GM12864 (cell line): Measurements from ENCODE around the gene PALMD.

Experiments
- DNase-seq: peaks from one replicate; pipeline ENCODE4 v3.0.0-alpha.2; 2011; ENCODE audit warnings: low read depth
- H3K4me3 ChIP-seq: 2 replicates; pipeline ENCODE4 v1.5.1; 2011; ENCODE audit warnings: mild to moderate bottlenecking, low read depth, low read length, control low read depth
- TF ChIP-seq, protein P1 (sequence below): IDR thresholded peaks from 2 replicates; pipeline ENCODE4 v1.5.1; 2011; ENCODE audit warnings: low read depth, mild to moderate bottlenecking, moderate library complexity, low read length, control low read depth, inconsistent platforms; ENCODE audit errors: missing control alignments

The PALMD gene

DNA sequence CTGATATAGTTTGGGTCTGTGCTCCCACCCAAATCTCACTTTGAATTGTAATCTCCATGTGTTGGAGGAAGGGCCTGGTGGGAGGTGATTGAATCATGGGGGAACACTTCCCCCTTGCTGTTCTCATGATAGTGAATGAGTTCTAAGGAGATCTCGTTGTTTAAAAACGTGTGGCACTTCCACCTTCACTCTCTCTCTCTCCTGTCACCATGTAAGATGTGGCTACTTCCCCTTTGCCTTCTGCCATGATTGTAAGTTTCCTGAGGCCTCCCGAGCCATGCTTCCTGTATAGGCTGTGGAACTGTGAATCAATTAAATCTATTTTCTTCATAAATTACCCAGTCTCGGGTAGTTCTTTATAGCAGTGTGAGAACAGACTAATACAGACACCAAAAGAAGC is 80.1 kb downstream of the PALMD start:
- no peak for DNase-seq
- TF ChIP-seq, protein P1, sequence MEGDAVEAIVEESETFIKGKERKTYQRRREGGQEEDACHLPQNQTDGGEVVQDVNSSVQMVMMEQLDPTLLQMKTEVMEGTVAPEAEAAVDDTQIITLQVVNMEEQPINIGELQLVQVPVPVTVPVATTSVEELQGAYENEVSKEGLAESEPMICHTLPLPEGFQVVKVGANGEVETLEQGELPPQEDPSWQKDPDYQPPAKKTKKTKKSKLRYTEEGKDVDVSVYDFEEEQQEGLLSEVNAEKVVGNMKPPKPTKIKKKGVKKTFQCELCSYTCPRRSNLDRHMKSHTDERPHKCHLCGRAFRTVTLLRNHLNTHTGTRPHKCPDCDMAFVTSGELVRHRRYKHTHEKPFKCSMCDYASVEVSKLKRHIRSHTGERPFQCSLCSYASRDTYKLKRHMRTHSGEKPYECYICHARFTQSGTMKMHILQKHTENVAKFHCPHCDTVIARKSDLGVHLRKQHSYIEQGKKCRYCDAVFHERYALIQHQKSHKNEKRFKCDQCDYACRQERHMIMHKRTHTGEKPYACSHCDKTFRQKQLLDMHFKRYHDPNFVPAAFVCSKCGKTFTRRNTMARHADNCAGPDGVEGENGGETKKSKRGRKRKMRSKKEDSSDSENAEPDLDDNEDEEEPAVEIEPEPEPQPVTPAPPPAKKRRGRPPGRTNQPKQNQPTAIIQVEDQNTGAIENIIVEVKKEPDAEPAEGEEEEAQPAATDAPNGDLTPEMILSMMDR = no peak
- no peak overlapping the region for H3K4me3 ChIP-seq

DNA sequence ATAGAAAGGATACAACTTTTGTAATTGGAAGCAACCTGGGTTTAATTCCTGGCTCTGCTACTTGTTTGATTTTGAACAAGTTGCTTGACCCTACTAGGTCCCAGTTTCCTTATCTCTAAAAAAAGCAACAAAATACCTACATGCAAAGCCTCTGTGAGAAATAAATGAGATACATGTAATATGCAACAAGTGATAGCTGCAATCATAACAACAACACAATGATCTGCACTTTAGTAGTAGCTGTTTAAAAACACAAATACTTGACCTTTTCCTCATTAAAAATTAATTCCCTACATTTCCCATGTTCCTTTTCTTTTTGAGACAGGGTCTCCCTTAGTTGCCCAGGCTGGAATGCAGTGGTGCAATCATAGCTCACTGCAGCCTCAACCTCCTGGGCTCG is 80.5 kb downstream of the PALMD start:
- no peak for DNase-seq
- TF ChIP-seq, protein P1 = no peak
- no peak overlapping the region for H3K4me3 ChIP-seq

DNA sequence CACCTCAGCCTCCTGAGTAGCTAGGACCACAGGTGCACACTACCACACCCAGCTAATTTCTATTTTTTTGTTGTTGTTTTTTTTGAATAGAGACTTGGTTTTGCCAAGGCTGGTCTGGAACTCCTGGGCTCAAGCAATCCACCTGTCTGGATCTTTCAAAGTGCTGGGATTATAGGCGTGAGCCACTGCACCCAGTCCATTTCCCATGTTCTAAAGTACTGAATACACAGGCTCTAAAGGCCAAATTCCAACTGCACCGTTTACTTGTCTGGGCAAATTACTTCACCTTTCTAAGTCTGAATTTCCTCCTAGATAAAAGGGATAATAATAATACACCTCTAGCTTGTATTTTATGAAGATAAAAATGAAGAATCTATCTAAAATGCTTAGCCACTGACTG is 80.9 kb downstream of the PALMD start:
- TF ChIP-seq, protein P1 = no peak
- no peak overlapping the region for H3K4me3 ChIP-seq
- no peak for DNase-seq

DNA sequence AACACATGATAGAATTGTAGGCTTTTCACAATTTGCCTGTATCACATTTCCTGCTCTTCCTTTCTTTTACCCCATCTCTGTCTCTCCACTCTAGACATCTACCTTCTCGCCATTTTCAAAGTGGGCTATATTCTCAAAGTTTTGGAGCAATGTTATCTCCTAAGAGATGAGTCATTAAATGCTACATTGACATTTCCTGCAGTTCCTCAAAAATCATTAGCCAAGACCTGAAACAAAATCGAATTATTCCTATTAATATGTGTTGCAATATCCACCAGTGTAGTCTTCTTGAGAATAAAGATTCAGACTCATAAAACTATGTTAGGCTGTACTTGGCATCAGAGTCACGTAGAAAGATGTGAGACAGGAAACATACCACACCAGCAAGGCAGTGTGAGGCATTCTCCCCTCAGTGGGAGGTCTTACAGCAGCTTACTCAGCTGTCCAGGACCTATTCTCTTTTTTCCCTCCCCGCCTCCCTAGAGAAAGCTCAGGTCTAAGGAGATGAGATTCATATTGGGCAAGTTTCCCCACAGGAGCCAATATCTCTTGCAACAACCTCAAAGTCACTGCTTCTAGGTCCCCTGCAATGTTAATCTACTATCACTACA is 81.8 kb downstream of the PALMD start:
- no peak overlapping the region for H3K4me3 ChIP-seq
- no peak for DNase-seq
- TF ChIP-seq, protein P1 = no peak

DNA sequence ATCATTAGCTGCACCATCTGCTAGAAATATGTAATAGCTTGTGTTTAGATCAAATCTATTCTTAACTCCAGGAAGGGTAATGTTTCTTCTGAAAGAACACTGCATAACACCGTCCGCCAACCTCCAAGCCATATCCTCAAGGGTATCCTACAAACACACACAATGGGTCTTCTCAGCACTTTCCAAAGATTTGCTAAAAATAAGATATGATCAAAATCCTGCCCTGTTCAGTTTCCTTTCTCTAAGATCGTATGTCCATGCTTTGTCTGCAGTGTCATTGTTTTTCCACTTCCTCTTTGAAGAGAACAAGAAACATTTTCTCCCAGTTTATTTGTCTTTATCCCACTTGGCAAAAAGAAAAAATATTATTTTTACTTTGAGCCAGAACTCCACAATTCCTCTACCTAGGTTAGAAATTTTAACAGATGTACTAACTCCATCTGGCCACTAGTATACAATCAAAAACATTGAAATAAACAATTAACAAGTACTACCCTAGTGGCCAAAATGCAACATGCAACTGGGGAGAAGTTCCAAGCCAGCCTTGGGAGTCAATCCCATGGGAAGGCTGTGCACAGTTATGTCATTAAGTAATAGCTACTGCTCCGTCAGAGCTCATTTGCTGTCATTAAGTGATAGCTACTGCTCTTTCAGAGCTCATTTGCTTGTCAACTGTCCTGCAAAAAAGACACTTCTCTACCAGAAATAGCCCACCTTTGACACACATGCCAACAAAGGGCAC is 82.8 kb downstream of the PALMD start:
- DNase-seq = no peak
- TF ChIP-seq, protein P1 = peak; percentile 47
- H3K4me3 ChIP-seq = no peak overlapping the region

DNA sequence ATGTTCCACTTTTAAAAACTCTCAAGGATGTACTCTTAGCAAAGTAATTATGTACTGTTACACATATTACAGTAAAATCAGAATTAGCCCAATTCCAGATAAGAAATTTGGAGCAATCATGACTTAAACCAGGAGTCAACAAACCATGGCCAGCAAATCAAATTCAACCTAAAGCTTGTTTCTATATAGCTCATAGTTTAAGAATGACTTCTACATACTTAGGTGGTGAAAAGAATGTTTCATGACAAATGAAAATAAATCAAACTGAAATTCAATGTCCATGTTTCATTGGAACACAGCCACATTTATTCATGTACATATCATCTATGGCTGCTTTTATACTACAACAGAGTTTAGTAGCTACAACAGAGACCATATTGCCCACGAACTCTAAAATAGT is 85.5 kb downstream of the PALMD start:
- DNase-seq = no peak
- TF ChIP-seq, protein P1 = no peak
- H3K4me3 ChIP-seq = no peak overlapping the region

DNA sequence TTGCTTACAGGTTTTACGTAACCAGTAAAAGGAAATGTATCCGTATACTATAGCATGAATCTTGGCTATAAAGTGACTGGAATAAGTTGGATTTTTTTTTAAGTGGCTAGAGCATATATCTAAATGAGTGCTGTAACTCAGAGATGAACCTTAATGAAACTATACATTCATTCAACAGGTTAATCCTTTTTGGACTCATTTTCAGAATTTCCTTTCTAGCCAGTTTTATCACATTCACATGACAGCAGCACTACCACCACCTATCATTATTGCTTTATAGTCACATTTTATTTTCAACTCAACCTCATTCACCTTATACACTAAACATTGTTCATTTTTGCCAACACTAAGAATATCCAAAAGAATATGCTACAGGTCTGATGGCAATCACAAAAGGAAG is 89.9 kb downstream of the PALMD start:
- H3K4me3 ChIP-seq = no peak overlapping the region
- TF ChIP-seq, protein P1 = no peak
- DNase-seq = no peak
